Endothelial cell of umbilical vein (primary cell): ENCODE data around the gene DUOXA2. TPM values are rescaled to one million over a fixed set of nuclear protein-coding genes. Genes with fewer than 3 reads are reported as not detected.
"Not testable (repeated sequence)": the region's sequence is repeated elsewhere in the genome, so short reads cannot be mapped to it uniquely, and the experiment has no call there.

ENCODE experiments used
- BruUV-seq: library from RNA; stranded (reverse); fragments of 400-500 nt; replicated peaks from 2 replicates; lab custom pipeline; 2021; lab: Mats Ljungman, UMichigan
- CTCF ChIA-PET: fragments of 300-600, 350-600 bp; sonication (Branson Sonifier 250); formaldehyde crosslinking; loops from one replicate; lab custom pipeline; 2021; ENCODE audit warnings: antibody characterized with exemption, inconsistent platforms; lab: Charles Lee
- POLR2A ChIA-PET: fragments of 300-600, 350-600 bp; sonication (Branson Sonifier 250); formaldehyde crosslinking; loops from one replicate; lab custom pipeline; 2021; ENCODE audit warnings: antibody characterized with exemption, inconsistent platforms; lab: Charles Lee
- DNase-seq: peaks from one replicate; pipeline ENCODE4 v3.0.0-alpha.2; 2011; ENCODE audit warnings: low read depth, low spot score
- FAIRE-seq: peaks from 2 replicates; lab custom pipeline; 2011; peaks lifted over from hg19 to GRCh38; lab: Jason Lieb, UNC
- H2AFZ ChIP-seq: 2 replicates; pipeline ENCODE4 v1.6.0; 2012; ENCODE audit warnings: low read depth, low read length, control low read depth, inconsistent platforms
- H3K27ac ChIP-seq: 2 replicates; pipeline ENCODE4 v1.5.1; 2011; ENCODE audit warnings: low read depth, mild to moderate bottlenecking, control low read depth, low read length, moderate library complexity; ENCODE audit not compliant: insufficient read depth
- H3K27me3 ChIP-seq, 2 experiments: 2 replicates each; pipeline versions ENCODE4 v1.6.0 to v1.6.1; 2011; ENCODE audit warnings: low read length in 2 of 2, mixed read lengths in 1 of 2; ENCODE audit not compliant: control insufficient read depth in 2 of 2, insufficient read depth in 2 of 2
- H3K36me3 ChIP-seq, 2 experiments: 2 replicates in 1 of 2; 3 replicates in 1 of 2; pipeline ENCODE4 v1.5.1; 2011; ENCODE audit warnings: low read length in 2 of 2, mild to moderate bottlenecking in 1 of 2, moderate library complexity in 1 of 2; ENCODE audit not compliant: control insufficient read depth in 2 of 2, insufficient read depth in 2 of 2; ENCODE audit errors: extremely low read depth in 1 of 2
- H3K4me1 ChIP-seq: 3 replicates; pipeline ENCODE4 v1.5.1; 2011; ENCODE audit warnings: mild to moderate bottlenecking, low read length; ENCODE audit not compliant: control insufficient read depth, insufficient read depth; ENCODE audit errors: extremely low read depth
- H3K4me2 ChIP-seq: 2 replicates; pipeline ENCODE4 v1.6.1; 2011; ENCODE audit warnings: low read length, control low read depth, mixed read lengths; ENCODE audit not compliant: insufficient read depth
- H3K4me3 ChIP-seq, 3 experiments: fragments of 200-600 bp in 1 of 3; sonication (generic), shearing (Covaris generic) in 1 of 3; replicated peaks in 1 of 3; 2 replicates each; pipeline ENCODE4 v1.5.1; 2011 to 2016; ENCODE audit warnings: control low read depth in 3 of 3, low read length in 3 of 3, mild to moderate bottlenecking in 2 of 3, inconsistent platforms in 1 of 3, low read depth in 1 of 3, moderate library complexity in 1 of 3; ENCODE audit not compliant: insufficient read depth in 1 of 3
- H3K79me2 ChIP-seq: 2 replicates; pipeline ENCODE4 v1.6.0; 2012; ENCODE audit warnings: low read length, inconsistent platforms; ENCODE audit not compliant: control insufficient read depth, insufficient read depth
- H3K9ac ChIP-seq: replicated peaks from 2 replicates; pipeline ENCODE3; 2011; ENCODE audit warnings: low read length, control low read depth; ENCODE audit not compliant: insufficient read depth; ENCODE audit errors: extremely low read depth
- H3K9me1 ChIP-seq: replicated peaks from 3 replicates; pipeline ENCODE4 v1.6.0; 2011; ENCODE audit warnings: mild to moderate bottlenecking, low read length; ENCODE audit not compliant: control insufficient read depth, insufficient read depth; ENCODE audit errors: extremely low read depth
- H3K9me3 ChIP-seq: replicated peaks from 2 replicates; pipeline ENCODE4 v1.5.1; 2012; ENCODE audit warnings: low read length, inconsistent platforms; ENCODE audit not compliant: control insufficient read depth, insufficient read depth
- H4K20me1 ChIP-seq: replicated peaks from 2 replicates; pipeline ENCODE3; 2011; ENCODE audit warnings: mild to moderate bottlenecking, low read length; ENCODE audit not compliant: control insufficient read depth, insufficient read depth; ENCODE audit errors: extremely low read depth
- CTCF ChIP-seq, 2 donors: IDR thresholded peaks; 1 replicate in 1 of 2; 2 replicates in 1 of 2; pipeline ENCODE4 v1.5.1; 2011; ENCODE audit warnings: low read length in 2 of 2, mild to moderate bottlenecking in 2 of 2, moderate library complexity in 2 of 2, control low read depth in 1 of 2, inconsistent platforms in 1 of 2, low read depth in 1 of 2; ENCODE audit not compliant: insufficient read depth in 1 of 2; ENCODE audit errors: extremely low read depth in 1 of 2
- EZH2 ChIP-seq: IDR thresholded peaks from 2 replicates; pipeline ENCODE4 v1.6.1; 2012; ENCODE audit warnings: borderline replicate concordance, low read depth, mild to moderate bottlenecking, moderate library complexity, low read length, inconsistent platforms; ENCODE audit not compliant: severe bottlenecking
- MAX ChIP-seq: IDR thresholded peaks from 2 replicates; pipeline ENCODE4 v1.6.1; 2011; ENCODE audit not compliant: insufficient read depth, insufficient read length
- MYC ChIP-seq: IDR thresholded peaks from one replicate; pipeline ENCODE4 v1.6.1; 2011; ENCODE audit warnings: mild to moderate bottlenecking, low read depth, low read length
- POLR2A ChIP-seq: IDR thresholded peaks from 2 replicates; pipeline ENCODE4 v1.6.1; 2012; ENCODE audit warnings: low read depth, mild to moderate bottlenecking, control low read depth, low read length
- POLR2AphosphoS5 ChIP-seq: IDR thresholded peaks from 2 replicates; pipeline ENCODE4 v1.6.1; 2012; ENCODE audit warnings: low read depth, mild to moderate bottlenecking, control low read depth, low read length, moderate library complexity; ENCODE audit not compliant: insufficient read depth
- dilution Hi-C: fragments of 300-500 bp; cut with MboI; formaldehyde crosslinking; loops from one replicate; pipeline ENCODE4 v1.15.0; 2019; ENCODE audit warnings: low sequenced_read_pairs; ENCODE audit not compliant: extremely low pct_ligation_motif_present
- intact Hi-C: fragments of 100-400 bp; cut with micrococcal nuclease; formaldehyde crosslinking; loops from one replicate; pipeline ENCODE4 v1.10.0; 2022
- polyA plus RNA-seq, 4 experiments: library from polyadenylated mRNA; depleted of rRNA in 3 of 4; stranded (reverse) in 3 of 4; unstranded in 1 of 4; fragments of >200 nt; gene quantifications; 2 replicates each; pipeline versions ENCODE4 v1.2.1 to v1.2.3, GENCODE V29; 2011 to 2012; ENCODE audit warnings: missing spikeins in 1 of 4
- total RNA-seq: library from RNA; stranded (reverse); gene quantifications from 2 replicates; pipeline ENCODE4 v1.2.3, GENCODE V29; 2021

Gene DUOXA2
- total and polyA plus RNA-seq, 2 donors (not counting 3 experiments of a cell fraction or from before 2014, with no cell fraction given): not detected

- H3K9ac ChIP-seq, H3K9me3 ChIP-seq, H3K27ac ChIP-seq, intact Hi-C loops, POLR2A ChIA-PET, H4K20me1 ChIP-seq, H3K9me1 ChIP-seq, H2AFZ ChIP-seq, H3K4me2 ChIP-seq, BruUV-seq, DNase-seq, H3K4me1 ChIP-seq, H3K4me3 ChIP-seq, H3K36me3 ChIP-seq, FAIRE-seq, H3K79me2 ChIP-seq, dilution Hi-C loops: not testable (repeated sequence)
- peak; percentile 70 for TF ChIP-seq EZH2
- H3K27me3 ChIP-seq: peaks cover 49 to 53% of the 10 kb centered on the region in 2 experiments
- CTCF ChIA-PET: interaction anchor here (1.6 to 3.5 kb wide), 2 partner anchors 9 to 18 kb away, joined by 10 to 22 read pairs; no protein-coding TSS in a partner anchor
Measured at GRCh38 chr15:45135705-45136377, 21.7 kb downstream of the DUOXA2 start.

DNA sequence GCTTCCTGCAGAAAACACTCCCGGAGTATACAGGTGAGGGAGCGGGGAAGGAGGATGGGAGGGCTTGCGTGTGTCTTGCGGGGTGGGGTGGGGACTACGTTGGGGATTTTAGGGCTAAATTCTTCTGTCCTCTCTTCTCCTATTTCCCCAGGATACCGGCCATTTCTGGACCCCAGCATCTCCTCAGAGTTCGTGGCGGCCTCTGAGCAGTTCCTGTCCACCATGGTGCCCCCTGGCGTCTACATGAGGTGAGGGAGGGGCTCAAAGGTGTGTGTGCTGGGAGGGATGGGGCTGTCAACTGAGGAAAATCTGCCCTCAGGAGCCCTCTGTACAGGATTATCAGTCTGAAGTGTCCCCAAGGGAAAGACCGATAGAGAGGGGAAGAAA, 22.2 kb downstream of the DUOXA2 start:
- ChIA-PET CTCF (interaction anchor here (1.6 to 3.5 kb wide), 2 partner anchors 10 to 18 kb away, joined by 5 to 22 read pairs (median 10); no protein-coding TSS in a partner anchor), POLR2A (no interaction called here)
- dilution Hi-C loops (no loop called here), intact Hi-C loops (no loop called here)
- TF ChIP-seq MAX (no peak), CTCF (IDR thresholded peaks at IDR 0.05; ENCODE audit: extremely low read depth in 1 of 2, insufficient read depth in 1 of 2, low read depth in 1 of 2, low read length in 2 of 2) (peak in 1 of 2 donors; percentile 22), POLR2AphosphoS5 (no peak), MYC (no peak), POLR2A (no peak)
- BruUV-seq: no TSS peak
- Histone ChIP-seq H3K27me3 (peaks cover 43 to 48% of the 10 kb centered on the region in 2 experiments), H2AFZ (no peak overlapping the region), H3K36me3 (no peaks in the 10 kb centered on the region), H3K79me2 (no peaks in the 10 kb centered on the region), H3K4me2 (no peak overlapping the region), H4K20me1 (no peaks in the 10 kb centered on the region), H3K4me3 (no peak overlapping the region), H3K27ac (no peak overlapping the region), H3K9me3 (no peaks in the 10 kb centered on the region), H3K9ac (no peak overlapping the region), H3K4me1 (no peaks in the 10 kb centered on the region), H3K9me1 (no peaks in the 10 kb centered on the region)
- FAIRE-seq: no peak
- DNase-seq: no peak
